ENCODE measurements around the gene GRAP2.

Gene GRAP2

GRCh38 chr22:40022536-40023240 lies 121.8 kb downstream of the GRAP2 start:
- Histone ChIP-seq H3K4me1 (ENCODE audit: control insufficient read depth in 1 of 2, insufficient read depth in 2 of 2, low read length in 2 of 2) (peaks cover 0 to 7% of the 10 kb centered on the region in 2 donors), H3K9ac (ENCODE audit: low read depth in 1 of 2, low read length in 2 of 2) (no peak overlapping the region)

More at GRCh38 chr22:40022536-40023240, 121.8 kb downstream of the GRAP2 start:
- Histone ChIP-seq H3K27ac (ENCODE audit: low read depth, low read length) (no peak overlapping the region), H3K9me3 (ENCODE audit: control insufficient read depth in 1 of 2, low read length in 2 of 2) (no peaks in the 10 kb centered on the region), H3K36me3 (ENCODE audit: control insufficient read depth in 1 of 2, insufficient read depth in 2 of 2, low read length in 2 of 2) (peaks cover 4 to 27% of the 10 kb centered on the region in 2 donors), H3K27me3 (ENCODE audit: control insufficient read depth in 1 of 2, insufficient read depth in 2 of 2, low read length in 2 of 2) (no peaks in the 10 kb centered on the region), H3K4me3 (ENCODE audit: low read depth in 1 of 2, low read length in 2 of 2) (no peak overlapping the region)
